ENCODE results near the gene MRPS23. TPM values are rescaled to one million over a fixed set of nuclear protein-coding genes. Genes with fewer than 3 reads are reported as not detected.

Gene MRPS23
- total and polyA plus RNA-seq, 5 donors from 2014 or later, result 14.0 to 44.0 (median 40.2) TPM

Other genes with a start within 250 kb of the MRPS23 start
- not detected for gene CCDC182, start 104.7 kb downstream of the MRPS23 start, total RNA-seq
- gene CCDC182, start 104.7 kb downstream of the MRPS23 start, polyA plus RNA-seq, result not detected
- not detected for gene CUEDC1, start 105.4 kb upstream of the MRPS23 start, total RNA-seq
- not detected for gene CUEDC1, start 105.4 kb upstream of the MRPS23 start, polyA plus RNA-seq
- 50.9 TPM for gene VEZF1, start 138.2 kb upstream of the MRPS23 start, total RNA-seq
- 10 to 100 TPM; 44.6 to 51.3 (median 48.1) TPM for gene VEZF1, start 138.2 kb upstream of the MRPS23 start, polyA plus RNA-seq
- 114 TPM for gene SRSF1, start 157.2 kb upstream of the MRPS23 start, total RNA-seq
- 10 to 100 TPM; 46.1 to 51.9 (median 49.7) TPM for gene SRSF1, start 157.2 kb upstream of the MRPS23 start, polyA plus RNA-seq
- 37.4 TPM for gene DYNLL2, start 233.4 kb upstream of the MRPS23 start, total RNA-seq
- 1 to 10 TPM in 2 of 4 donors, under 1 TPM in 2; 0.57 to 1.7 (median 1.0) TPM for gene DYNLL2, start 233.4 kb upstream of the MRPS23 start, polyA plus RNA-seq